GM10847 (cell line): ENCODE results near the gene PLCB2.

Experiments used
- POLR2A ChIP-seq: IDR thresholded peaks from 2 replicates; pipeline ENCODE4 v1.6.1; 2011; ENCODE audit not compliant: insufficient read length; ENCODE audit errors: extremely low read depth

PLCB2 gene

DNA sequence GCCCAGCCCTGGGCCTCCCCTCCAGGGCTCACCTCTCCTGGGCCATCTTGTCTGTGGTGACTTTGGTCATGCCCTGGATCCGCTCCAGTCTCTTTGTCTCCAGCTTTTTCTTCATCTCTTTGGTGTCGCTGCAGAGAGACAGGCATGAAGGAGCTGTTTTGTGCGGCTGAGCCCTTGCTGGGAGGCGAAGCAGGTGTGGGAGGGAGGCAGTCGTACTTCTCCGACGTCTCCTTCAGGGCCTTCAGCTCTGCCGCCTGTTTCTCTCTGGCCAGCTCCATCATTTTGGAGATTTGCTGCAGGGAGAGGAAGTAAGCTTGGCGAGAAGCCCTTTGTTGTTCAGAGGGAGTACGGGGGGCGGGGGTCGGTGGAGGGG, 17.2 kb downstream of the PLCB2 start:
- no peak for TF ChIP-seq POLR2A

DNA sequence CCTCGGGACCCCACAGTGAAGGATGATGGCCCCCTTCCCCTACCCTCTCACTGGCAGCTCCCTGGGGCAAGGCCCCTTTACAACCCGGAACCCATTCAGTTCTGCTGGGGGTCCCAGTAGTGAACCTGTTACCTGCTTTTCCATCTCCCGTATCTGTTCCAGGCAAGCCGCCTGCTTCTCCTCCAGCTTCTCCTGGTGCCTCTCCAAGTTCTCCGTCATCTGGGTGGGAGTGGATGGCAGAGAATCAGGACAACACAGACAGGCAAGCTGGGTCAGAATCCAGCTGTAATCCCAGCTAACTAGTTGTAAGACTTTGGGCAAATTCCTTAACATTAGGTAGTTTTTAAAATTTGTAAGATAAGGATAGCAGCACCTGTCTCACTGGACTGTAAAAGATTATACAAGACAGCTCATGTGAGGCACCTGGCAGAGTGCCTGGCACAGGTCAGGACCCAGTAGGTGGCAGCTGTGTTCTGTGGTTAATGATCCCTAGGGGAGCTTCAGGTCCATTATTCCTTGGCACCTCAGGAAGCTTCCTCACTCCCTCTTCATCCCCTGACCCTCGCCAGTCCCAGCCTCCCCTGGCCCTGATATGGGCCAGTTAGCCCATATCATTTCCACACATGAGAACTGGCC, 18.5 kb downstream of the PLCB2 start:
- no peak for TF ChIP-seq POLR2A

DNA sequence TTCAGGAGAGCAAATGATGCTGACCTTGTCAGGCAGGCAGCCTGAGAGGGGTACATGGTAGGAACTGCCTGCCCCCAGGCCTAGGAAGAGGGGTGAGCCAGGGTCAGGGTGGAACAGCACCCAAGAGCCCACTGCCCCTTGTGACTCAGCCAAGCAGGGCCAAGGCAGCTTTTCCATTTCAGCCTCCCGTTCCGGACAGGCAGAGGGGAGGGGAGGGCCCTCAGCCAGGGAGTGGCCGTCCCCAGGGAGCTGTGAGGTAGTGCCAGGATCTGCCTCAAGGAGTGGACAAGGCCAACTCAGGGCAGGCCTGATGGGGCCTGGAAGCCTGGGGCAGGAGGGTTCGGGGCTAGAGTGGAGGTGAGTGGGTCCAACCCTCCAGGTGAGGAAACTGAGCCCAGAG, 19.8 kb downstream of the PLCB2 start:
- no peak for TF ChIP-seq POLR2A

DNA sequence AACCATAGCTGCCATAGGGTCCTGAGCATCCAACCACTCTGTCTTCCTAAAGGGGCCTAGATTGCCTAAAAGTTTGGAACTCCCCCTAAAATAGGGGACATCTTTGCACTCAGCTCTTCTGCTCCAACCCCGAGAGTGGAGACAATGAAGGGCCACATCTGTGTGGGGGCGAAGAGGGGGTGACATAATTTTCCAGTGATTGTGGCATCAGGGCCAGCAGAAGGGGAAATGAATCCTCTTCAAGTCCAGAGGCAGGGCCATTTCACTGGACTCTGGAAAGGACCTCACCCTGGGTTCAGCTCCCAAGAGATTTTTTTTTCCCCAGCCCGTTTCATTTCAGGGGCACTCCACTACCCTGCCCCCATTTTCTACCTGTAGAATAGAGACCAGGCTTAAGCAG, 20.2 kb downstream of the PLCB2 start:
- TF ChIP-seq POLR2A, result no peak

DNA sequence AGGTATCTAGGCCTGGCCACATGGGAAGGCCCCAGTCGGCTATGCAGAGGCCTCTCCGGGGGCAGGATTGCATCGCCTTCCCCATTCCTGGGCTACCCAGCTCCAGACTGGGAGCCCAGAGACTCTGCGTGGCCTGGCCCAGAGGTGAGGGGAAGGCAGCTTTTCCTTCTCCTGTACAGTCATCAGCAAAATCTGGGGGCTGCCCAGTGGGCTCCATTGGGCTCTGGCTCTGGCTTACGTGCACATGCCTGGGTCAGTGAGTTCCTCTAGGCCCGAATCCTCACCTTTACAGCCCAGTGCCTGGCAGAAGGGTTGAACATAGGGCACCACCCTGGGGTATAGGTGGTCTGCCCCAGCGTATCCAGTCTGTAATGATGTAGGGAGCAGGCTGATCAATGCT, 20.9 kb downstream of the PLCB2 start:
- no peak for TF ChIP-seq POLR2A

DNA sequence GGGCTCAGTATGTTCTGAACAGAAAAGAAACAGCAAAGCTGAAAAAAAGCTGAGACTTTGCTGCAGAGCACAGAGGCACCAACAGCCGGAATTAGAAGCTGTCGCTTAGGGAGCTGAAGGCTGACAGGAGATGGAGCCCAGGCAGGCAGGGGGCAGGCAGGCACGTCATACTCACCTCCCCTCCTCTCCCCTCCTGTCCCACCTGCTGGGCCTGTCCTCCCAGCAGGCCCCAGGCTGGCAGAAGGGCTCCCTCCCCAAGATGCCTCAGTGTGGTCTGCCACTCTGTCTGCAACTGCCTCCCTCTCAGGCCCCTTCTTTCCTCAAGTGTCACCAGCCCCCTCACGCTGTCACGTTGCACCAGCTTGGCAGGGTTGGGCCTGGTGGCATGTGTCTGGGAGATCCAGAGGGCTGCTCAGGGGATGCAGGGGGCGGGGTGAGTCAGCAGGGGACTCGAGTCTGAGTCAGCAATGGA, 21.6 kb downstream of the PLCB2 start:
- no peak for TF ChIP-seq POLR2A

DNA sequence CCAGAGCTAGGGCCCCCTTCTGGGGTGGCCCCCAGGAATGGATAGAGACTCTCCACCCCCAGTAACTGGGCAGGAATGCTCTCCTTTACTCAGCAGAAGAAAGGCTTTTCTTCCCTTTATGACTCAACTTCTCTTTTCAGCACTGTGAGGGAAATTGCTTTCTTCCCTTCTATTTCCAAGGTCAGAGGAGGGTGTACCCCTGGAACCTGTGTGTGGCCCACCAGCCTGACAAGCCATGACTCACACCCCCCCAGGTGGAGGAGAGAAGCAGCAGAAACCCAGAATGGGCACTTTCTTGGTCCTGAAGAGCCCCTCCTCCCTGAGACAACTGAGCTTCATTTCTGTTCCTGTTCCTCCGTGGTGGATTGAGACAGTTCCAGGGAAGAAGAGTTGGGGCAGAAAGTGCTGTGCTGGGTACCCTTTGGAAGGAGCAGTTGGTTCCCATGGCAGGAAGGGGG, 22.2 kb downstream of the PLCB2 start:
- TF ChIP-seq POLR2A, result no peak

DNA sequence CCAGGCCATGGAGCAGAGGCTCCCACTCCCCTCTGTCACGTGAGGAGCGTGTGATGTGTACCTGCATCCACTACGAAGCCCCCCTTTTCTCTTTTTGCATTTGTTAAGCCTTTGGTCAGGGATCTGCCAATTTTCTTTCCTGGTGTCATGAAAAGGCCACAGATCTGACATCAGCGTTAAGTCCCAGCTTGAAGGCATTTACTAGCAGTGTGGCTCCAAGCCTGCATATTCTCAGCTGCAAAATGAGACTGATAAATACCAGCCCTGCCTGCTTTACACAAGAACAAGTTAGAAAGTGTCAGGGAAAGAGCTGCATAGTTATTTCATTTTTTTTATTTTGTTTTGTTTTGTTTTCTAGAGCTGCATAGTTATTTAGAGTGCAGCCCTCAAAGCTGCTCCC, 22.6 kb downstream of the PLCB2 start:
- no peak for TF ChIP-seq POLR2A

DNA sequence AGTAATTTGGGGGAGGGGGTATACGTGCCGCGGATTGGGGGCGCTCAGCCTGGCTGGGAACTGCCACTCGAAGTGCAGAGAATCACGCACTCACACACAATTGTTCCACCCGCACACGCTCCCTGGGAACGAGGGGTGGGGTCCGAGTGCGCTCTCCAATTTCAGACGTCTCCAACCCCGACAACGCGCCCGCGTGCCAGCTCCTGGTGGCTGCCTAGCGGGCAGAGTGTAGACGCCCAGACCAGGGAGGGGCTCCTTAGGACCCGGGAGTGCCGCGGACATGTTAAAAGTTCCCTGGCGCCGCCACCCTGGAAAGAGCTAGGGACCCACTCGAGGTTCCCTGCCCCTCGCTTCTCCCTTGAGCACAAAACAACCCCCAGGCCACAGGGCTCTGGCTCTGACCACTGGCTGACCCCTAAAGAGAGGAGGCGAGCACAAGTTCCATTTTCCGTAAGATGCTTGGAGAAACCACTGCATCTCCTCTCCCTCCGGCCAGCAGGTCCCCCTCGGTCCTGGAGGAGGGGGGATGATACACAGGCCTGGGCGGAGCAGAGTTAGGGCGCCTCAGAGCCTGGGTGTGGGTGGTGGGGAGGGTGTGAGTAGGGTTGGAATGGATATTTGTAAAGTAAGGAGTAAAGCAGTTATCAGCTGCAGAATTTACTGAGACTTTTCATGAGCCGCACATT, 24.0 kb downstream of the PLCB2 start:
- TF ChIP-seq POLR2A, result no peak

DNA sequence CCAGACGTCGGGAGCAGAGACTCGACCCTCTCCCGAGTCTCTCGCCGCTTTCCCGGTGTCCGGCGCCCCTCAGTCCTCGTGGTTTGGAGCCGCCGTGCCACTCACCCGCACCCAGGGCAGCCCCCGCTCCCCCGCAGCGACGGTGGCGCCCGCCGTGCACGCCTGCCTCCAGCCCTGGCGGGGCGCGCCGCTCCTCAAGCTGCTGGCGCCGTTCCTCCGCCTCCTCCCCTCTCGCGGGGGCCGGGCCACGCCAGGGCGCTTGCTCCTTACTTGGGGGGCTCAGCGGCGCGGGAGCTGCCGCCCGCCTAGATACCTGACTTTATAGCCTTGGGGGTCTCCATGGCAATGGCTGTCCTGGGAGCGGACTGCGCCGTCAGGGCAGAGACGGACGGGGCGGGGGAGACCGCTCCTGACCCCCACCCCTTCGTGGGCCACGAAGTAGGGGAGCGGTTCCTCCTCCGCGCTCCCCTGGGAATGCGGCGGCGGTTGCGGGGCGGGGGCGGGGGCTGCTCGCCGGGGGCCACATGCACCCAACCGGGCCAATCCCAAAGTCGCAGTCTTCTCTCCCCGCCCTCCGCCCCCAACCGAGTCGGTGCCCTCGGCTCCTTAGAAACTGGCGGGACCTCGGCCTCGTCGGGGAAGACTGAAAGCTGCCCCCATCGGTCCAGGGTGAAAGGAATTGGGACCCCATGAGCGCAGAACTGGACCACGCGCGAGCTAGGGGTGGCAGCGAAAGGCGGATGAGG, 24.7 kb downstream of the PLCB2 start, which contains the start of gene ANKRD63:
ANKRD63 (minus strand) TSS at position 196 of the 746 bp plus-strand sequence. CDS start 478 bp downstream, outside the sequence.
- no peak for TF ChIP-seq POLR2A

DNA sequence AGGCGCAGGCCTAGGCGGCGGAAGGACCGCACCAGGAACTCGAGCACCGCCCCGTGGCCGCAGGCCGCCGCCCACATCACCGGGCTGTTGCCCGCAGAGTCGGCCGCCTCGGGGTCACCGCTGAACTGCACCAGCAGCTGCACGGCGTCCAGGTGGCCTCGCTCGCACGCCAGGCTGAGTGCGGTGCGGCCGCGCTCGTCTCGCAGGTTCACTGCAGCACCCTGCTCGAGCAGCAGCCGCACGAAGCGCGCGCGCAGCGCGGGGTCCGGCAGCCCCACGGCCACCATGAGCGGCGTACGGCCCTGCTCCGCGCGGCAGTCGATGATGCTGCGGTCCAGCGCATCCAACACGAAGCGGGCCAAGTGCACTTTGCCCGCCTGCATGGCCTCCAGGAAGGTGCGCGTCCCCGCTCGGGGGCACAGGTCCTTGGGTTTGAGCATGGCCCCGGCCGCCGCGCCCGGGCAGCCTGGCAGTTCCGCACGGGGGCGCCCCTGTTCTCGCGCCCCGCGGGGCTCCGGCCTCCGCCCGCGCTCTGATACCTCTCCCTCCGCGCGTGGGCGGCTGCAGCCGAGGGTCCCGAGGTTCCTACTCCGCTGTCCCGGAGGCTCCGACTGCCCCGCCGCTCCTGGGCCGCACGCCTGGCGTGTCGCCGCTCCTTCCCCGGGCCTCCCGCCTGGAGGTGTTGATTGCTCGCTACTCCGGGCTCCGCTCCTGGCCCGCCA, 25.4 kb downstream of the PLCB2 start:
- TF ChIP-seq POLR2A, result no peak

DNA sequence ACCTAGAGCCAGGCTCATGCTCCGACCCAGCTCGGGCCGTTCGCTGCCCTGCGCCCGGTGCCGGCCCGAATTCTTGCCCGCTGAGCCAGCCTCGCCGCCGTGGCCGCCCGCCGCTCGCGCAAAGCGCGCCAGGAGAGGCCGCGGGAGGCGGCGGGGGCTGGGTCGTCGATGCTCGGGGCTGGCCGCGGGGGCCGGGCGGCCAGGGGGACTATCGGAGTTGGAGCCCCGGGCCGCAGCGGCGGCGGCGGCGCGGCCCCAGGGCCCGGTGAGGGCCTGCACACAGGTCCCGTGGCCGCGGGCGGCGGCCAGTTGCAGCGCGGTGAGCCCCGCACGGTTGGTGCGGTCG, 26.0 kb downstream of the PLCB2 start:
- TF ChIP-seq POLR2A, result no peak

DNA sequence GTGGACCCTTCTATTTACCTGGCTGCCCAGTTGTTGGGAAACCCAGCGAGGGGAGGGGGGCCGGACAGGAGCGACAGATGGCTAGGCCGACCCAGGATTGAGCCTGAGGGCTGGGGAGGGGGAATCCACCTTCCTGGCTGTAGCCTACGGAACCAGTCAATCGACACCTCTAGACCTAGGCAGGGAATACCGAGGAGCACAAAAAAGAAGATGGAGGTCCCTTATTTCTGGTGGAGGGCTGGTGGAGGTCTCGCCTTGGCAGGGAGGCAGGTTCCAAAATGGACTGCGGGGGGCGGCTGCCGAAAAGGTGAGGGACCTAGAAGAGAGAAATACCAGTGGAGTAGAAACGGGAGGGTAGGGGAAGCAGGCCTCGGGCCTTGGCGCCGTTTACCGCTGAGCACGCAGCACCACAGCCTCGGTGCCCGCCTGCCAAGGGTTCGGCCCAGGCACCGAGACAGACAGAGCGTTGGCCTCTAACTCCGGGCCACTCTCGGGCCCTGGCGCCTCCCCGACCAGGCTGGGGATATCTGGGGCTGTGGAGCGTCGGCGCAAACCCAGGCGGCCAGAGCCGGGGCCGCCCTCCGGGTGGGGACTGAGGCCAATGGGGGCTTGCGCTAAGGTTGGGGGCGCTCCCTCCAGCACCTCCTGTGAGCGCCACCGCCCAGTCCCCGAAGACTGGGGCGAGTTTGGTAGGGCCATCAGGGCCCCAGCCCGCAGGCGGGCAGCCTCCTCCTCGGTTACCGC, 26.5 kb downstream of the PLCB2 start:
- TF ChIP-seq POLR2A, result no peak

DNA sequence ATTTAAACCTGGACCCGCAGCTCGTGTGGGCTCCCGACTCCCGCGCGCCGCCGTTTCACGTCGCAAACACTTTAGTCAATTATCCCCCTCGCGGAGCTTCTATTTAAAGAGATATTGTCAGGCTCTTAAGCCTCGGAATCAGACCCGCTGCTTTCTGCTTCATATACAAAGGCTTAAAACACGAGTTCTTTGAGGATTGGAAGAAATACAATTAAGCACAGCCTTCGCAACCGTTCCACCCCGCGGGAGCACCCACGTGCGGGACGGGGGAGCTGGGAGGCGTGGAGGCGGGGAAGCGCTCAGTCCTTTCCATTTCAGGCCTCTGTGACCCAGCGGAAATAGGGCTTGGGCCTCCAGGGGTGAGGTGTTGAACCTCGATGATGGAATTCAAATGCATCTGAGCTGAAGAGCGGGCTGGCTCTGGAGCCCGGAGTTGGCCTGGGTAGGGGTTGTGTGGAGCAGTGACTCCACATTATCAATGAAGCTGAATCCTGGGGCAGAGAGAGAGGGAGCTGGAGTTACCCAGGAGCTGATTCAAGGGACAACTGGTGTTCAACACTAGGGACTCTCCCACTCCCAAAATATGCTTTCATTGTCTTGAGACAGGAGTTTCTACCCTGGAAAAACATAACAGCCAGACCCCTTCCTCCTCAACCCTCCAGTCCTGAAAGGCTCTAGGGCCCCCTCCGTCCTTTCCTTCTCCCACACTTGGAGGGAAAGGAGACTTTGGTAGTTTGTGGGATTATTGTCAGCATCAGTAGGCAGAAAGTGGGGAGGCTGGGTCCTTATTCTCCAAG, 27.3 kb downstream of the PLCB2 start:
- no peak for TF ChIP-seq POLR2A
